Psoas muscle (tissue), 8 donors: ENCODE data around the gene RPL29. TPM values are rescaled to one million over a fixed set of nuclear protein-coding genes. Genes with fewer than 3 reads are reported as not detected.
A peak's percentile ranks its signal among the peaks of the same experiment; 100 is the strongest.
"Not testable (repeated sequence)": the region's sequence is repeated elsewhere in the genome, so short reads cannot be mapped to it uniquely, and the experiment has no call there.

ENCODE experiments used
- ATAC-seq, 4 donors: fragments of 200-7000 bp; cut with Tn5 transposase; one replicate each; pipeline ENCODE4 v1.9.1; 2020; ENCODE audit warnings: moderate library complexity in 3 of 4, mild to moderate bottlenecking in 2 of 4
- DNase-seq, 2 donors: peaks; one replicate each; pipeline ENCODE4 v3.0.0-alpha.2; 2020
- H3K27ac ChIP-seq: fragments of 200-600 bp; one replicate; pipeline ENCODE4 v1.8.0; 2022
- H3K27me3 ChIP-seq, 3 donors: fragments of 200-600 bp in 1 of 3; one replicate each; pipeline versions ENCODE4 v1.6.1 to v1.8.0; 2013 to 2022; ENCODE audit warnings: low read length in 2 of 3, mild to moderate bottlenecking in 2 of 3, moderate library complexity in 1 of 3; ENCODE audit not compliant: insufficient read depth in 3 of 3
- H3K36me3 ChIP-seq, 2 donors: fragments of 200-600 bp in 1 of 2; one replicate each; pipeline versions ENCODE4 v1.6.1 to v1.8.0; 2013 to 2022; ENCODE audit warnings: low read depth in 1 of 2, mild to moderate bottlenecking in 1 of 2, moderate library complexity in 1 of 2; ENCODE audit not compliant: insufficient read depth in 1 of 2
- H3K4me1 ChIP-seq: fragments of 200-600 bp; one replicate; pipeline ENCODE4 v1.8.0; 2022
- H3K4me3 ChIP-seq: fragments of 200-600 bp; one replicate; pipeline ENCODE4 v1.8.0; 2022; ENCODE audit warnings: mild to moderate bottlenecking
- H3K9me3 ChIP-seq: fragments of 200-600 bp; one replicate; pipeline ENCODE4 v1.8.0; 2022
- WGBS, 3 donors: extraction: QIAGEN DNeasy Blood & Tissue Kit; methylation state at CpG; one replicate each; pipeline versions ENCODE4 v1.1.6 to v1.1.7; 2013; 5-methylcytosine and 5-hydroxymethylcytosine counted together
- intact Hi-C, 2 donors: fragments of 100-400 bp; cut with DNase I; formaldehyde crosslinking; loops; one replicate each; pipeline versions ENCODE4 v1.11.0 to v1.14.2; 2022
- polyA plus RNA-seq, 3 donors: library from polyadenylated mRNA; stranded (reverse); fragments of 200-250 nt; gene quantifications; one replicate each; pipeline ENCODE4 v1.2.3, GENCODE V29; 2013
- total RNA-seq, 4 donors: library from RNA; stranded (reverse); fragmentation: NEBNext Ultra II Directional in 2 of 4; extraction: Animal tissue kit (Norgen Biotek cat#: 25700) in 2 of 4; gene quantifications; one replicate each; pipeline versions ENCODE4 v1.2.1 to v1.2.4, GENCODE V29; 2021 to 2023
- TF ChIP-seq, protein P1 (sequence below): fragments of 200-600 bp; IDR thresholded peaks from one replicate; pipeline ENCODE4 v1.8.0; 2022; ENCODE audit warnings: antibody characterized with exemption
- donor health status: healthy with polysubstance abuse.
- donor health status: DM: no; HTN: no; CAD: no; lungs with moderate emphysema.
- donor health status: Bipolar disorder and iron deficiency.
- donor health status: healthy.
- donor health status: DM: yes; HTN: yes; CAD: no.
- donor health status: DM: no; HTN: no; CAD: no.
- donor health status: DM: no; HTN: no; CAD: no.
- donor health status: DM: yes; HTN: yes; CAD: no.

Gene RPL29
- total and polyA plus RNA-seq, 7 donors: 1,113 to 2,767 (median 1,294) TPM

DNA sequence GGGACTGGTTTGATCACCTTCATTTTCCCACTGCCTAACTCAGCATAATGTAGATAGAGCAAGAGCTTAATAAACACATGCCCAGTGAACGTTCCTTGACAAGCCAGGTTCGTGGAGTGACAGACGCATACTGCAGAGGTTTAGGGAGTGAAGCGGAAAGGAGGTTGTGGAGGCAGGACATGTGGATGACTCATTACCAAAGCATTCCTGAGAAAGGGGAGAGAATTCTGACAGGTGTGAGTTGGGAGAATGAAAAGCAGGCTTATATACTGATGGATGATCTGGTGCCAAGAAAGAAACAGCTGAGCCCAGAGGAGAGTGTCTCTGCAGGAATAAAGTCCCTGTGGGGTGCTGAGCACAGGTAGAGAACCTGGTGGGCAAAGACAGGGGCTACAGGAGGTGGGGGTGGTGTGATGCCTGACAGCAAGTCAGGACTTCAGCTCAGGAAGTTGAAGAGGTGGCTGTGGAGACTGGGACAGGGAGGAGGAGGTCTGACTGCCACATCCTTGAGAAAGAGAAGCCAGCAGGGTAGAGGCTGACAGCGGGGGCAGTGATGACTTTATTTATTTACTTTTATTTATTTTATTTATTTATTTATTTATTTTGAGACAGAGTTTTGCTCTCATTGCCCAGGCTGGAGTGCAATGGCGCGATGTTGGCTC lies 2.4 kb upstream of the RPL29 start:
- DNase-seq (no peak), ATAC-seq (no peak)
- no peaks in the 10 kb centered on the region for H3K27me3 ChIP-seq
- intact Hi-C loops: no loop called here
- TF ChIP-seq, protein P1, sequence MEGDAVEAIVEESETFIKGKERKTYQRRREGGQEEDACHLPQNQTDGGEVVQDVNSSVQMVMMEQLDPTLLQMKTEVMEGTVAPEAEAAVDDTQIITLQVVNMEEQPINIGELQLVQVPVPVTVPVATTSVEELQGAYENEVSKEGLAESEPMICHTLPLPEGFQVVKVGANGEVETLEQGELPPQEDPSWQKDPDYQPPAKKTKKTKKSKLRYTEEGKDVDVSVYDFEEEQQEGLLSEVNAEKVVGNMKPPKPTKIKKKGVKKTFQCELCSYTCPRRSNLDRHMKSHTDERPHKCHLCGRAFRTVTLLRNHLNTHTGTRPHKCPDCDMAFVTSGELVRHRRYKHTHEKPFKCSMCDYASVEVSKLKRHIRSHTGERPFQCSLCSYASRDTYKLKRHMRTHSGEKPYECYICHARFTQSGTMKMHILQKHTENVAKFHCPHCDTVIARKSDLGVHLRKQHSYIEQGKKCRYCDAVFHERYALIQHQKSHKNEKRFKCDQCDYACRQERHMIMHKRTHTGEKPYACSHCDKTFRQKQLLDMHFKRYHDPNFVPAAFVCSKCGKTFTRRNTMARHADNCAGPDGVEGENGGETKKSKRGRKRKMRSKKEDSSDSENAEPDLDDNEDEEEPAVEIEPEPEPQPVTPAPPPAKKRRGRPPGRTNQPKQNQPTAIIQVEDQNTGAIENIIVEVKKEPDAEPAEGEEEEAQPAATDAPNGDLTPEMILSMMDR: no peak
- peaks cover 20% of the 10 kb centered on the region for H3K4me1 ChIP-seq
- no peak overlapping the region for H3K27ac ChIP-seq
- H3K4me3 ChIP-seq: no peak overlapping the region
- H3K9me3 ChIP-seq: no peaks in the 10 kb centered on the region
- WGBS, 3 donors: 45 to 51% (median 49%) methylated on average over 7 of the region's 7 CpGs
- H3K36me3 ChIP-seq: peaks cover 10 to 20% of the 10 kb centered on the region in 2 donors

- H3K27ac ChIP-seq: no peak overlapping the region
- peaks cover 10 to 29% of the 10 kb centered on the region in 2 donors for H3K36me3 ChIP-seq
- TF ChIP-seq, protein P1: no peak
- ATAC-seq: no peak
- no peak for DNase-seq
- no peak overlapping the region for H3K4me3 ChIP-seq
- intact Hi-C loops: no loop called here
- no peaks in the 10 kb centered on the region for H3K9me3 ChIP-seq
- WGBS, 3 donors: 49 to 59% (median 57%) methylated on average over 2 of the region's 2 CpGs
- no peaks in the 10 kb centered on the region for H3K27me3 ChIP-seq
- peaks cover 28% of the 10 kb centered on the region for H3K4me1 ChIP-seq
Measured at GRCh38 chr3:51997172-51997571, 1.5 kb upstream of the RPL29 start.

DNA sequence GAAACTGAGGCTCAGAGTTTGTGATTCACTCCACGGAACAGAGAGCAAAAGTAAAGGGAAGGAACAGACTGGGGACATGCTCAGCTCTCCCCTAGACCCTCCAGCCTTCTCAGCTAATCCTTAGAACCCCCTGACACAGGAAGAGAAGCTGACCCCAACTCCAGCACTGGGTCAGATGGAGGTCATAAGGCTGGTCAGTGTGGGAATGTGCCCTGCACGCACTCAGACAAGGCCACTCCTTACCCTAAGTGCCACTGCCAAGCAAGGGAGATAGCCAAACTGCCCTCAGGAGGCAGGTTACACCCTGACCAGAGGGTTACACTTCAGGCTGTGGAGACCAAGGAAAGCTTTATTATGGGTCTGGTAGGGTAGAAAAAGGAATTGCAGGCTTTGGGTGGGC lies 1.2 kb downstream of the RPL29 start:
- peaks cover 28% of the 10 kb centered on the region for H3K4me1 ChIP-seq
- H3K27me3 ChIP-seq: no peaks in the 10 kb centered on the region
- no peaks in the 10 kb centered on the region for H3K9me3 ChIP-seq
- ATAC-seq (no peak), DNase-seq (peak in 1 of 2 donors; percentile 12)
- peak overlapping the region; percentile 83 for H3K27ac ChIP-seq
- H3K4me3 ChIP-seq: peak overlapping the region; percentile 89
- WGBS, 3 donors: 53 to 66% (median 56%) methylated on average over 2 of the region's 2 CpGs
- H3K36me3 ChIP-seq: peaks cover 10 to 40% of the 10 kb centered on the region in 2 donors
- TF ChIP-seq, protein P1: no peak
- intact Hi-C loops: no loop called here

GRCh38 chr3:51993657-51994056 lies 2.0 kb downstream of the RPL29 start:
- H3K27ac ChIP-seq, H3K4me3 ChIP-seq, H3K27me3 ChIP-seq, DNase-seq, H3K9me3 ChIP-seq, intact Hi-C loops, ATAC-seq: not testable (repeated sequence)
- WGBS, 3 donors: 61 to 80% (median 70%) methylated on average over 6 to 10 of the region's 13 CpGs
- Histone ChIP-seq H3K4me1 (peaks cover 28% of the 10 kb centered on the region), H3K36me3 (peaks cover 10 to 43% of the 10 kb centered on the region in 2 donors)

- Histone ChIP-seq H3K36me3 (peaks cover 10 to 46% of the 10 kb centered on the region in 2 donors), H3K4me1 (peaks cover 28% of the 10 kb centered on the region), H3K4me3 (no peak overlapping the region), H3K9me3 (no peaks in the 10 kb centered on the region), H3K27me3 (no peaks in the 10 kb centered on the region), H3K27ac (peak overlapping the region; percentile 36)
- DNase-seq (peak in 1 of 2 donors; percentile 36), ATAC-seq (no peak)
- 60 to 79% (median 70%) methylated on average over 3 of the region's 3 CpGs for WGBS, 3 donors
- TF ChIP-seq, protein P1: no peak
- intact Hi-C loops: no loop called here
Measured at GRCh38 chr3:51992017-51992682, 3.5 kb downstream of the RPL29 start.

DNA sequence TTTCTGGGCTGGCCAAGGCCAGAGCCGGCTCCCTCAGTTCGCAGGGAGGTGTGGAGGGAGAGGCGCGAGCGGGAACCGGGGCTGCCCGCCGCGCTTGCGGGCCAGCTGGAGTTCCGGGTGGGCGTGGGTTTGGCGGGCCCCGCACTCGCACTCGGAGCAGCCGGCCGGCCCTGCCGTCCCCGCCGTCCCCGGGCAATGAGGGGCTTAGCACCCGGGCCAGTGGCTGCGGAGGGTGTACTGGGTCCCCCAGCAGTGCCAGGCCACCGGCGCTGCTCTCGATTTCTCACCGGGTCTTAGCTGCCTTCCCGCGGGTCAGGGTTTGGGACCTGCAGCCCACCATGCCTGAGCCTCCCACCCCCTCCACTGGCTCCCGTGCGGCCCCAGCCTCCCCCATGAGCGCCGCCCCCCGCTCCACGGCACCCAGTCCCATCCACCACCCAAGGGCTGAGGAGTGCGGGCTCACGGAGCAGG lies 5.2 kb downstream of the RPL29 start:
- peaks cover 28% of the 10 kb centered on the region for H3K4me1 ChIP-seq
- DNase-seq: peak; percentile 19 to 50
- H3K27me3 ChIP-seq, intact Hi-C loops, ATAC-seq, H3K9me3 ChIP-seq, H3K27ac ChIP-seq, H3K4me3 ChIP-seq: not testable (repeated sequence)
- H3K36me3 ChIP-seq: peaks cover 10 to 49% of the 10 kb centered on the region in 2 donors
- WGBS, 3 donors: 74 to 79% (median 78%) methylated on average over 26 to 38 of the region's 38 CpGs
